NCI-H2227 (cell line): ENCODE data around the gene FZD4.
"Not testable (repeated sequence)": the region's sequence is repeated elsewhere in the genome, so short reads cannot be mapped to it uniquely, and the experiment has no call there.

Experiments used
- DNase-seq: peaks from one replicate; lab custom pipeline; 2025; ENCODE audit not compliant: unreplicated experiment; lab: John Stamatoyannopoulos, UW

FZD4 gene

DNA sequence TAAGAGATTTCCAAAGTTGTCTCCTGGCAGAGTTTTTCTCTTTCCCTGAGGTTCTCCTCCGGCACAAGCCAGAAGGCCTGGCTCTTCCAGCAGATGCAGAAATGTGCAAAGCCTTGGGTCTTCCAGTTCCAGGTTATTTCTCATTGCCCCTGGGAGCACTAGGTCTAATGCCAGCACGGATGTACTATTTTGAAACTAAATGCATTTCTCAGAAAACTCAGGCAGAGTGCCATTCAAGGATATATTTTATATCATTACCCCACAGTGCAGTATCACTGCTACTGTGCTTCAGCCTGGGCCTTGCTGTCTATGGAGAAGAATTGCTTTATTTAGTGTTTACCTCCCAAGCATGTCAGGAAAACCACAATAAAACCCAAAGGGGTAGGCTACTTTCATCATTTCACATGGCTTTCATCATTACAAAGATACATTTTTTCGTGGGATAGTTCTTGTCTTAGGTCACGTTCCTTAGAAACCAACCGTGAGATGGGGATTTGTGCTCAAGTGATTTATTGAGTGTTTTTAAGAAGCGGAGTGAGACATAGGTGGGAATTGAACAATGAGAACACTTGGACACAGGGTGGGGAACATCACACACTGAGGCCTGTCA lies 22.4 kb upstream of the FZD4 start:
- DNase-seq = no peak

DNA sequence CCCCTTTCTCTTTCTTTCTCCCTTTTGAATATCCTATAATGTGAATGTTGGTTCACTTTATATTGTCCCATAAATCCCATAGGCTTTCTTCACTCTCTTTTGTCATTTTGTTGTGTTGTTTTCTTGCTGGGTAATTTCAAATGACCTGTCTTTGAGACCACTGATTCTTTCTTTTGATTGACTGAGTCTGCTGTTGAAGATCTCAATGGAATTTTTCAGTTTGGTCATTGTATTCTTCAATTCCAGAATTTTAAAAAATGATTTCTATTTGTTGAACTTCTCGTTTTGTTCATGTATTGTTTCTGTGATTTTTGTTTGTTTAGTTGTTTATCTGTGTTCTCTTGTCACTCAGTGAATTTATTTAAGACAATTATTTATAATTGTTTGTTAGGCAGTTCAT lies 17.5 kb upstream of the FZD4 start:
- no peak for DNase-seq

DNA sequence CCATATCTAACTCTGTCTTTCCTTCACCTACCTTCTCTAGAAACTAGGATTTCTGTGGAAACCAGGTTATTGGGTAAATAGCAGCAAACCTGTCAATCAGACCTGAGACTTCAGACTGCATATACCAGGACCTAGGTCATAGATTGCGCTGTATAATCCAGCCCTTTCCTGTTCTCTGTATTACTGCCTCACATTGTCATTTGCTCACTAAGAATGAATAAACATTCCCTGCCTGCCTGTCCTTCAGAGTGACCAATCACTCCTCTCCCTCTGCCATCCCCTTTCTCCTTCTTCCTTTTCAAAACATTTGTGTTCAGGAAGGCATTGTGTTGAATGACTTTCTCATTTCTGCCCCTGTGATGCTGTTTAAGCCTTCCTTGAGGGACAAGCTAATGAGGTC lies 14.1 kb upstream of the FZD4 start:
- DNase-seq = no peak

DNA sequence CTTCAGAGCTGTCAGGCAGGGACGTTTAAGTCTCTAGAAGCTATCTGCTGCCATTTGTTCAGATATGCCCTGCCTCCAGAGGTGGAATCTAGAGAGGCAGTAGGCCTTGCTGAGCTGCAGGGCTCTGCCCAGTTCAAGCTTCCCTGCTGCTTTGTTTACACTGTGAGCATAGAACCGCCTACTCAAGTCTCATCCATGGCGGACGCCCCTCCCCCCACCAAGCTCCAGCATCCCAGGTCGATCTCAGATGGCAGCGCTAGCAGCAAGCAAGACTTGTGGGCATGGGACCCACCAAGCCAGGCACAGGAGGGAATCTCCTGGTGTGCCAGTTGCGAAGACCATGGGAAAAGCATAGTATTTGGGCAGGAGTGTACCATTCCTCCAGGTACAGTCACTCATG lies 12.4 kb upstream of the FZD4 start:
- DNase-seq = not testable (repeated sequence)

DNA sequence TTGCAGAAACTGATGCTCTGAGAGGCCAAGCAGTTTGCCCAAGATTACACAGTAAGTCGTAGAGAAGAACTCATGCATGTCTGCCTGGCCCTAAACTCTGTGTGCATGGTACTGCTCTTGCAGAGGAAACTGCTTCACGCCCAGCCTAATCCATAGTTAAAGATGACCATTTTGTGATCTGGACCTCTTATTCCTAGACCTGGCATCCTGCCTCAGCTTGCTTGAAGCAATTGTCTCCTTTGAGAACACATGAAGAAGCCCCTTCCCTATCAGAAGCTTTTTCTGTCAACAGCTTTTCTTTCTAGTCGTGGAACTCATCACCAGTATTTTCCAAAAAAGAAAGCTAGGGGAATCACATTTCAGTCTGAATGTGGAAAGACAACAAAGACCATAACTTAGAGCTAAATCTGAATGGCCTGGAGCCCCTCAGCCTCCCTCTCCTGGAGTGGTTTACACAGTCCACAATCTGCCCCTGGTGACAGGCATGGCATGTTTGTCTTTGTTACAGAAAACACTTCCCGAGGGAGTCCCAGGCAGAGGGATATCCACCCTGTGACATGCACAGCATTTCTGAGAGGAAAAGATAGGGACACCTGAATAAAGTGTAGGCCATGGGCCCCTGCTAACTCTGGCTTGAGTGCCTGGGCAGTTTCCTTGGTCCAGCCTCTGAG lies 2.9 kb upstream of the FZD4 start:
- no peak for DNase-seq

DNA sequence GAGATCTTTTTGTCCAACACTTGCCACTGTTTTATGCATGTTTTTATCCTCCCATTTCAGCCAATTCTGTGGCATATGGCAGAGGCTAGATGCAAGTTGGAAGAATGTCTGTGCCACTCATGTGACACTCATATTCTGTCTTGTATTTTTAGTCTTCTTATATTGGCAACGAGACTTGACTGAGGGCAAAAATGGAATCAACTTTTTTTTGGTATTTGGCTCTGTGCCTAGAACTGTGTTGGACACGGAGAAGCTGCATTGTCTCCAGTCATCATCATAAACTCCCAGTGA lies 1.7 kb upstream of the FZD4 start:
- no peak for DNase-seq

DNA sequence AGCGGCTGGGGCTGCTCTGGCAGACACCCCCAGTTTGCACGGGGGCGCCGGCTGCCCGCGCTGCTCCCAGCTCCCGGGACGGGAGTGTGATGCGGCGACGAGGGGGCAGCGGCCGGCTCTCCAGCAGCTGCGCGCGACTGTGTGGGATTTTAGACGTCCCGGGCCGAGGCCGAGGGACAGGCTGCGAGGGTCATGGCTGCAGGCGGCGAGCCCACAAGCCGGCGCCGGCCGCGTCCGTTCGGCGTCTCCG lies 159 bp downstream of the FZD4 start:
- DNase-seq = no peak

DNA sequence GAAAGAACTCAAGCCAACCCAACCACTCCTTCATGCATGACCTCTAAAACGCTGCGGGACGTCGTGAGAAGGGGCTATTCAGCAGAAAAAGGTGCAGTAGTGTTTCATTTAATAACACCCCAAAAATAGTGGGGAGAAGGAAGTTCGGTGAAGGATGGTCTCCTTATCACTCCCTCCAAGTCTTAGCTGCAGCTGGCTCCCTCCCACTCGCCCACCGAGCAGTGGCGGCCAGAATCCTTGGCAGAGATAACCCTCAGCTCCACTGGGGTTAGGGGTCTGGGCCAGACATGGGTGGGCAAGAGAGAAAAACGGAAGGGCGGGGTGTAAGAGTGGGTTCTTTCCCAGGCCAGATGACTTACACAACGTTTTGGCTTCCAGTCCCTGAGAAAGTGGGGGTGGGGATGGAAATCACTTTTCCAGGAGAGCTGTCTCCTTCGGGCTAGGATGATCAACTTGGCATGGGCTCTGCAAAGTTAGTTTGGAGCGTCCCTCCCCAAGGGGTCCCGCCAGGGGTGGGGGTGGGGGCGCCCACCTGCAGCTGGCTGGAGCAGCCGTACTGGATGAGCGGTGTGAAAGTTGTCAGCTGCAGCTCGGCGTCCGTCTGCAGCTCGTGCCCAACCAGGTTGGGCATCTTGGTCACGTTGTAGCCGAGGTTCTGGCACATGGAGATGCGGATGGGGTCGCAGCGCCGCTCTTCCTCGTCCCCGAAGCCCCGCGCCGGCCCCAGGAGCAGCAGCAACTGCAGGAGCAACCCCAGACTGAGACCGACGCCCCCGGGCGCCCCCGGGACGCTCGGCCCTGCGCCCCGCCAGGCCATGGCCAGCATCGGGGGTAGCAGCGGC lies 705 bp downstream of the FZD4 start:
- DNase-seq = peak; percentile 45

DNA sequence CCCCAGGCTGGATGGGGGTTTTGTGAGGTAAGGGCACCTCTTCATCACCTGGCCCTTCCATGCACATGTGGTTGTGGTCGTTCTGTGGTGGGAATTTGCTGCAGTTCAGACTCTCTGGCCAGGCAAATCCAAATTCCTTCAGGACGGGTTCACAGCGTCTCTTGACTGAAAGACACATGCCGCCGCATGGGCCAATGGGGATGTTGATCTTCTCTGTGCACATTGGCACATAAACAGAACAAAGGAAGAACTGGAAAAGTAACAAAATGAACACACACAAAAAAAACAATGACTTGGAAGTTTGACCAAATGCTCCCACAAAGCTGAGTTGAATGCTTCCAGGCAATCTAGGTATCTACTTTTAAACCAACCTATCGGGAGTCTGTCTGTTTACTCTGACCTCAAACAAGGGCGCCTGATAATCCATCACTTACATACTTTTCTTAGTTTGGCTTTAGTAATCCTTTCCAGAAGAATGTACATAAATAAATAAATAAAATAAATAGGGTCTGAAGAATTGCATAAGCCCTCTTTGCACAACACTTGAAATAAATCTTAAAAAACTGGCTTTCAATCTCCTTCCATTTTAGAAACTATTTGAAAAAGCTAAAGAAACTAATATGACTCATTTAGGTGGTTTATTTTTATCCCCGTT lies 2.8 kb downstream of the FZD4 start:
- no peak for DNase-seq

DNA sequence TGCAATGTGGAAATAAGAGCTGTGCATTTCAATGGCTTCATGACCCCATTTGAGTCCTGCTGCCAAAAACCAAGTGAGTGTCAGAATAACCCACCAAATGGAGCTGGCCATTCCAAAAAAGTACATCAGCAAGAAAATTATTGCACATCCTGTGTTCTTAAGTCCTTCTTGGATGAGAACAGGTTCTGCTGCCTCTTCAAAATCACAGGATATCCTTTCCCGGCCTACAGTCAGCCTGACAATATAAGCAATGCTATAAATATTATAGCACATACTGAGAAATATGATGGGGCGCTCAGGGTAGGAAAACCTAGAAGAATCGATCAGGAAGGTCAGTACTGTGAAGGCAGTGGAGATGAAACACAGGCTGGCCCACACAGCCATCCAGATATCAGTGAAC lies 3.5 kb downstream of the FZD4 start:
- no peak for DNase-seq

DNA sequence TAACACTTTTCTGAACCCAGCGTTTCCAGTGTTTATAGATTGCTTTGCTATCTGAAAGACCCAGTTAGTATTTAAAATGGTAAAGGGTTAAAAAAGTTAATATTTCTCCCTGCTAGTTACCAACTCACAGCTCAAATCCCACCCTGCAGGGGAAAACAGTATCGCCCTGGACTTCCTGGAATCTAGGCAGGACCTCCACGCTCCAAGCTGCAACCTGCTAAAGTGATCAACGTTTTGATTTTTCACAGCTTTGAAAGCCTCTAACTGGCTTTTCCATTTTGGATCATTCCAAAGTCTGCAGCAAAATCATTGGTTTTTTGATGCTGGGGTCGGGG lies 4.6 kb downstream of the FZD4 start:
- no peak for DNase-seq

DNA sequence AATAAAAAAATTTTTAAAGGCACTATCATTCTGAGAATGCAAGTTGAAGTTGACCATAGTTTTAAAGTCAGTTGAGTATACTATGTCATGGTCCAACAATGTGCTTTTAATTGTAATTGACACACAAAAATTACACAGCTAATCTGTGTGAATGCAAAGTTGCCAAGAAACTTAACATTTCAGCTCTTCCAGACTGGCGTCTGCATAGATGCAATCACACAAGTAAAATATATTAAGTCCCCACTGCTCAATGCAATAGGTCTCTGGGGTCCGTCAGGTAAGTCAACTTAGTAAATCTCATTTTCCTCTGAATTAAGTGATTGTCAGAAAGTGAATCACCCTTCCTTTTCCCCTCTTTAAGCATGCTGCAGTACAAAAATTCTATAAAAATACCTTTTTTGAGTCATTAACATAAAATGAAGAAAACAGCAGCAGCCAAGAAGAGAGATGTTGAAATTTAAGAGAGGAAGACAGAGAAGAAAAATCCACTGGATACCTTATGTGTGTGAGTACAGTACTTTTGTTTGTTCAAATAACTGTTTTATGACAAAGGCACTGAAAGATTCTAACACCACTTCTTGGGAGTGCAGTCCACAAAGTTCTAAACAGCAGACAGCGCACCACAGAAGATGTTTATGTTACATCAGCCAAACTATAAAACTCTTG lies 5.1 kb downstream of the FZD4 start:
- no peak for DNase-seq

DNA sequence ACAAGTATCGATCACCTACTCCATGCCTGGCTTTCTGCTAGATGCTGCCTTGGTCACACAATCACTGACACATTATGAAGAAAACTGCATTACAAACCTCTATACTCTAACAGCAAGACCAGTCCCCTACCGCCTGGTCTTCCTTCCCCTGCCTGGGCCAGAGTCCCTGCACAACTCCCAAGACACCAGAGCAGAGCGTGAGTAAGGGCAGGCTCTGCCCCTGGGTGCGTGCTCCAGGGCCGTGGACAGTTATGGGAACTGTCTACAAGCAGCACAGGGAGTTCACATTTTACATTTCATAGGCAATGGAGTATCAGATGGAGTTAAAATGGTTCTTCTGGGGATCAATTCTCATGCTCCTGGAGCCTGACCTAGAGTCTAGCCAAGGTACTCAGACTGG lies 6.5 kb downstream of the FZD4 start:
- no peak for DNase-seq

DNA sequence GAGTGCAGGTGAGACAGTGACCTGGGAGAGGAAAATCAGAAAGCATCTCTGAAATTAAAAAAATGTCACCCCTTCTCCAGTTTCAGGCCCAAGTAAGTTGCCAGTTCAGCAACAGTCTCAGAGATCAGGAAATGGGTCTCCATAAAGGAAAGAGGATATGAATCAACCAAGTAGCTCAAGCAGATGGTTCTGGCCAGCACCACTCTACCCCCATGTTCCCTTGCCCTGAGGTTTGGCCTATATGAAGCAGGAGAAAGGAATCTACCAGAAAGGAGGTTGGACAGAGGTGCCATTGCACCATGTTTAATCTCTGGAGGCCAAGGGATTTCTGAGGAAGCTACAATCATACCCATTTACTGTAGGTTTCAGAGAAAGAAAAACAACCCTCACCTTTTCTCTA lies 7.7 kb downstream of the FZD4 start:
- no peak for DNase-seq

DNA sequence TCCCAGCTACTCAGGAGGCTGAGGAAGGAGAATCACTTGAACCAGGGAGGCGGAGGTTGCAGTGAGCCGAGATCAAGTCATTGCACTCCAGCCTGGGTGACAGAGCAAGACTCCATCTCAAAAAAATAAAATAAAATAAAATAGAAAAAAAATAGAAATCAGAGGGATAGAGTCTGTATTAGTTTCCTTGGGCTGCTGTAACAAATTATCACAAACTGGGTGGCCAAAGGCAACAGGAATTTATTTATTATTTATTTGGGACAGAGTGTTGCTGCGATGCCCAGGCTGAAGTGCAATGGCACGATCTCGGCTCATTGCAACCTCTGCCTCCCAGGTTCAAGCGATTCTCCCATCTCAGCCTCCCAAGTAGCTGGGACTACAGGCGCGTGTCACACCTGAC lies 11.7 kb downstream of the FZD4 start:
- DNase-seq = not testable (repeated sequence)

DNA sequence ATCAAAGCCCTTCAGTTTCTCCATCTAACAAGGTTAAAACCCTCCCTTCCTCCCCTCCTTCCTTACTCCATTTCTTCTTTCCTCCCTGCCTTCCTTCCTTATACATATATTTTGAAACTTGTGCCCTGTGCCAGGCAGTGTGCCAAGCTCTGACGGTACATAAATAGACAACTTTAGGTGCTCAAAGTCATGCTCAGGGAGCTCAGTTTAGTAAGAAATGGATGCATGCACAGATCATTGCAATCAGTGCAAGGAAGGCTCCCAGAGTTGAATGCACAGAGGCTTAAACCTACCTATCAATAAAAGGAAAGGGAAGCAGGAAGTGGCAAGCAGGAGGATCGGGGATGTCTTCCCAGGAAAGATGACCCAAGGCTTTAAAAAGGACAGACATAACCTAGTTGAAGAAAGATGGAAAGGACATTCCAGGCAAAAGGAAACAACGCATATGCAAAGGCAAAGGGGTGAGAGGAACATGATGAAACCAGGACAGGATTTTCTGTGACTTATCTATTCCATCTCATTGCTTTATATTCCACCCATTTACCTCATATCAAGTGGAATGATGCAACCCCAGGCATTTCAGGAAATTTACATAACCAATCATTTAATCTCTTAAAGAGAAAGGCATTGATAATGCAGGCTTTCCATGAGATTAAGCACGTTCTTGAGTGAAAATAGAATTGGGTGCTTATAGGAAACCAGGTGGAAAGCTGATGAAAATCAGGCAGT lies 13.2 kb downstream of the FZD4 start:
- DNase-seq = no peak

DNA sequence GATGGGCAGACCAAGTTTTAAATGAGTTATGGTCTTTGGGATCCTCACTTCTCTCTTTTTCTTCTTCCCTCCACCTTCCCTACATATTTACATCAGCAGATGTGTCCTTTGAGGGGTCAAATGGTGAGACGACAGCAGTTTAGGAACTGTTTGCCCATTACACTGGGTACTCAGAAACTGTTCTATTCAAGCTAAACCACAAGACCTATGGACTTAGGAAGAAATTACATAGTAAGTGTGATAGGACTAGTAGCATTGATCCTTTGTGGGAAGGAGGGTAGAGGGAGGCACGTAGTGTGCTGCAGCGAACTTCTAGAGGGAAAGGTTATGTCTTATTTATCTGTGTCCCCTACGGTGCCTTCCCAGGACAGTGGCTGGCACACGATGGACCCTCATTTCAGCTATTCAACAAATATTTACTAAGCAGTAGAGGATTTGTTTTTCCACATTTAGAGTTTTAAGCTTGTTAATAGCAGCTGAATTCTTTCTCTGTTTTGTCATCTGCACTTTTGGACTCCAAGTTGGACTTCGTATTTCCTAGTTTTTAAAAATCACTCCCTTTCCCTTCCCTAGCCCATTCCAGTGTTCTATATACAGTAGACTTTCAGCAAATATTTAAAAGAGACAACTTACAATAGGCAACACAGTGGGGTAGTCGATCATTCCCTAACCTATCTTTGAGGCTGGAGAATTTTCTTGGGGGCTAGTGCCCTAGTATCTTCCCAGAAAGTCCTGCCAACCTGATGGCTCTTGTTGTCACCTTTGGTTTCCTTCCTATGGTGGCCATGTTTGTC lies 13.9 kb downstream of the FZD4 start:
- DNase-seq = no peak

DNA sequence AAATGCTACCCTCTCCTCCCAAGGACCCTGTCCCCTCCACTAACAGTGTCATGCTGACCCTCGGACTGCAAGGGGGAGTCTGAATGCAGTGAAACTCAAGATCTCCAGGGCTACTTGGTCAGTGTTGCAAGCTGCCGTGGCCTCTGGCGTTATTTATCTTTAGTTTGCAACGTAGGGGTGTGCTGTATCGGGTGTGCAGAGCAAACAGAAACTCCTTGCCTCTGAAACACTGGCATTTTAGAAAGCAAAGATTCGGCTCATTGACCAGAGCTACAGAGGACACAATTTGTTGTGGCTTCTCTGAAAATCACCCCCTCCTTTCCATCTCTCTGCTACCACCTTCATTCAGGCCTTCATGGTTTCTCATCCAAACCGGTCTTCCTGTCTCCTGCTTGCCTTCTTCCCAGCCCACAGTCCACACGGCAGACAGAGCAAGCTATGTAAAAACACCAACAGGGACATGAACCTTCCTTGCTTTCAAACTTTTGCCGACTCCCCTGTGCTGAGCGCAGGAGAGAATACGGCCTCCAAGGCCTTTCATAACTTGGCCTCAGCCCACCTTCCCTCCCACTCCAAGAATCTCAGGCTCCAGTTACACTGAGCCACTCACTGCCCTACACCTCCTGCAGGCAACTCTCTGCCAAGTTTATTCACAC lies 14.9 kb downstream of the FZD4 start:
- DNase-seq = no peak

DNA sequence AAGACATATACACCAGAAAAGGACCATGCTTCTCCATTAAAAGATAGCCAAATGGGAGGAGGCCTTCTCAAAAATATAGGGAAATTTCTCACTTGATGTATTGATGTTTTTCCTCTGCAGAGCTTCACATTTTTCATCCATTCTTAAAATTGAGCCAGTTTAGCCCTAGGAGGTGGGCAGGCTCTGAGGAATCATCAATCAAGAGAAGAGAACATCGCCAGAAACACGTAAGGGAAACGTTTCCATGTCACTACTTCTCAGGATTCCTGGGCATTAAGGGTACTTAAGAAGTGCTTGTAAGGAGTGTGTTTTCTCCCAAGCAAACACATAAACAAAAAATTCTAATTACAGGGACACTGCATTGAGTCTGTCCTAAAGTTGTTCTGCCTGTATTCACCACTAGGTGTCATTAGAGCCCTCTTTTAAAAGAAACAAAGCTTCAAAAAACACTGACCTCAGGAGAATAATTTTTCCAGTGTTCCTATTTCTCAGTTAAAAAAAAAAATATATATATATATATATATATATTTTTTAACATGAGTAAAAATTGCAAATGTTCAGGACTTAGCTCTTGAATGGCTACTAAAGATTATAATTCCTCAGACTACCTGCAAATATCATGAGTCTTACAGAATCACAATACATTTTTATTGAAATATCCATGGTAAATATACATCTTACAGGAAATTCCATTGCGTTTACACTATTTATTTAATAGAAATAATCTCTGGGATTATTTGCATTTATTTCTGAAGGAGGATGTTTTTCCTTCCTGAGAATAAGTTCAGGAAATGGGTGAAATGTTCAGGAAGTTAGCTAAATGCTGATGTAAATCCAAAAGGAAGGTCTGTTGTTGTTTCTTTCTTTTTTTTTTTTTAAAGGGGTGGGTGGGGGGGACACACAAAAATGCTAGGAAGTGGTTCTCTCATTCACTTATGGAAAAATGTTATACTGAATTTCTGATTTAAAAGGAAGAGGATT lies 16.0 kb downstream of the FZD4 start:
- peak; percentile 51 for DNase-seq
